Astrocyte of the hippocampus (primary cell): ENCODE data around the gene SIGLECL1.
"Not testable (repeated sequence)": the region's sequence is repeated elsewhere in the genome, so short reads cannot be mapped to it uniquely, and the experiment has no call there.

Experiments used
- DNase-seq: peaks from one replicate; pipeline ENCODE4 v3.0.0; 2011; ENCODE audit warnings: low read depth, low spot score

The SIGLECL1 gene

GRCh38 chr19:51250786-51251467, at the start of gene SIGLECL1:
Gene SIGLECL1, plus strand, starts transcription at chr19:51251080. Its CDS starts 12,993 bp downstream, at chr19:51264073.
- no peak for DNase-seq

GRCh38 chr19:51201712-51202111, 49.2 kb upstream of the SIGLECL1 start:
- no peak for DNase-seq

GRCh38 chr19:51203916-51204315, 47.0 kb upstream of the SIGLECL1 start:
- DNase-seq = no peak

- no peak for DNase-seq
These were observed 46.6 kb upstream of the SIGLECL1 start for GRCh38 chr19:51204321-51204720.

- no peak for DNase-seq
These were observed 43.1 kb upstream of the SIGLECL1 start for GRCh38 chr19:51207747-51208146.

- no peak for DNase-seq
These were observed 40.6 kb upstream of the SIGLECL1 start for GRCh38 chr19:51210191-51210784.

- not testable (repeated sequence) for DNase-seq
These were observed 40.0 kb upstream of the SIGLECL1 start for GRCh38 chr19:51210874-51211361.

- no peak for DNase-seq
These were observed 39.0 kb upstream of the SIGLECL1 start for GRCh38 chr19:51211833-51212232.

GRCh38 chr19:51219307-51219706, 31.6 kb upstream of the SIGLECL1 start:
- DNase-seq = no peak

GRCh38 chr19:51219971-51220370, 30.9 kb upstream of the SIGLECL1 start:
- DNase-seq = no peak

- no peak for DNase-seq
These were observed 29.9 kb upstream of the SIGLECL1 start for GRCh38 chr19:51220996-51221395.

GRCh38 chr19:51224163-51224641, 26.7 kb upstream of the SIGLECL1 start:
- no peak for DNase-seq

GRCh38 chr19:51224898-51225393, 25.9 kb upstream of the SIGLECL1 start, which contains the start of gene CD33:
Gene CD33, plus strand, starts transcription at chr19:51225080. Its CDS starts 39 bp downstream, at chr19:51225119.
- DNase-seq = not testable (repeated sequence)

GRCh38 chr19:51226067-51226466, 24.8 kb upstream of the SIGLECL1 start:
- DNase-seq = no peak

- no peak for DNase-seq
These were observed 23.6 kb upstream of the SIGLECL1 start for GRCh38 chr19:51227326-51227725.

- DNase-seq = no peak
These were observed 22.9 kb upstream of the SIGLECL1 start for GRCh38 chr19:51227966-51228365.

- no peak for DNase-seq
These were observed 10.0 kb upstream of the SIGLECL1 start for GRCh38 chr19:51240866-51241265.

- no peak for DNase-seq
These were observed 7.8 kb upstream of the SIGLECL1 start for GRCh38 chr19:51242881-51243630.

GRCh38 chr19:51246164-51246552, 4.7 kb upstream of the SIGLECL1 start:
- no peak for DNase-seq

GRCh38 chr19:51247972-51248590, 2.8 kb upstream of the SIGLECL1 start:
- DNase-seq = no peak

- no peak for DNase-seq
These were observed 564 bp downstream of the SIGLECL1 start for GRCh38 chr19:51251468-51251820.
